HG03457 (cell line): ENCODE measurements around the gene CRHBP.
"Not testable (repeated sequence)": the region's sequence is repeated elsewhere in the genome, so short reads cannot be mapped to it uniquely, and the experiment has no call there.

ENCODE experiments used
- ATAC-seq: cut with Tn5 transposase; IDR thresholded peaks from one replicate; pipeline ENCODE4 v1.9.1; 2021; ENCODE audit warnings: moderate number of reproducible peaks; ENCODE audit not compliant: unreplicated experiment

CRHBP gene, protein sequence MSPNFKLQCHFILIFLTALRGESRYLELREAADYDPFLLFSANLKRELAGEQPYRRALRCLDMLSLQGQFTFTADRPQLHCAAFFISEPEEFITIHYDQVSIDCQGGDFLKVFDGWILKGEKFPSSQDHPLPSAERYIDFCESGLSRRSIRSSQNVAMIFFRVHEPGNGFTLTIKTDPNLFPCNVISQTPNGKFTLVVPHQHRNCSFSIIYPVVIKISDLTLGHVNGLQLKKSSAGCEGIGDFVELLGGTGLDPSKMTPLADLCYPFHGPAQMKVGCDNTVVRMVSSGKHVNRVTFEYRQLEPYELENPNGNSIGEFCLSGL

DNA sequence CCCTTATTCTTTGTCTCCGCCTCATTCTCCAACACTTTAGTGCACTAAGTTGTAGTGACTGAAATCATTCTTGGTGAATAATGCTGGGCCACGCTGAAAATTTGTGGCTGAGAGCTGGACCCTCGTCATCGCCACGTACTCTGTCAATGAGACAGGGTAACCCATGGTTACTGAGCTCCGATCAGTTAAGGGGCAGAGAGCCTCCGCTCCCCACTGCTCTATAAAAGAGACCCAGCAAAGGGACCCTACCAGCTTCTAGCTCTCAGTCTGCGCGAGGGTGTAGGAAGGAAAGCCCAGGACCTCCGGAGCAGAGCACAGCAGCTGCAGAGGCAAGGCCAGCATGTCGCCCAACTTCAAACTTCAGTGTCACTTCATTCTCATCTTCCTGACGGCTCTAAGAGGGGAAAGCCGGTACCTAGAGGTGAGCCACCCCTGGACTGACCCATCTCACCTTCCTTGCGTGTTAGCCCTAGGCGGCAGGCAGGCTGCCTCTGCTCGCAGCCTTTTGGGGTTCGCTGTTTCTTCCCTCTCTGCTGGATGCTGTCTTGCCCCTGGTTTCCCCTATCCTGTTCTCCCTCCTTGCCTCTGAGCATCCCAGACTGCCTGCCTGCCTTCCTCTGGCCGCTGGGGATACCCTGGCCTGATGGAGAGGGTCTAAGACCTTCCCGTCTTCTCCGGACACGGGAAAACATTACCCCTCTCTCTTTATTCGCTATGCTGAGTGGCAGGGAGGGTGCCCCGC is at the start of gene CRHBP:
CRHBP (plus strand) TSS at position 251 of the 742 bp plus-strand sequence; CDS start at position 341, 90 bp downstream.
- no peak for ATAC-seq

- ATAC-seq, result no peak
These were observed 44.7 kb upstream of the CRHBP start for GRCh38 chr5:76908166-76908565.

GRCh38 chr5:76910344-76910933 is 42.4 kb upstream of the CRHBP start:
- ATAC-seq, result not testable (repeated sequence)

DNA sequence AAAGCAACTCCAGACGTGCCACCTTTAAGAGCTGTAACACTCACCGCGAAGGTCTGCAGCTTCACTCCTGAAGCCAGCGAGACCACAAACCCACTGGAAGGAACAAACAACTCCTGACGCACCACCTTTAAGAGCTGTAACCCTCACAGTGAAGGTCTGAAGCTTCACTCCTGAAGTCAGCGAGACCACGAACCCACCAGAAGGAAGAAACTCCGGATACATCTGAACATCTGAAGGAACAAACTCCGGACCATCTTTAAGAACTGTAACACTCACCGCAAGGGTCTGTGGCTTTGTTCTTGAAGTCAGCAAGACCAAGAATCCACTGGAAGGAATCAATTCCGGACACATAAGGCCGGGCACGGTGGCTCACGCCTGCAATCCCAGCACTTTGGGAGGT is 38.2 kb upstream of the CRHBP start:
- ATAC-seq, result not testable (repeated sequence)

DNA sequence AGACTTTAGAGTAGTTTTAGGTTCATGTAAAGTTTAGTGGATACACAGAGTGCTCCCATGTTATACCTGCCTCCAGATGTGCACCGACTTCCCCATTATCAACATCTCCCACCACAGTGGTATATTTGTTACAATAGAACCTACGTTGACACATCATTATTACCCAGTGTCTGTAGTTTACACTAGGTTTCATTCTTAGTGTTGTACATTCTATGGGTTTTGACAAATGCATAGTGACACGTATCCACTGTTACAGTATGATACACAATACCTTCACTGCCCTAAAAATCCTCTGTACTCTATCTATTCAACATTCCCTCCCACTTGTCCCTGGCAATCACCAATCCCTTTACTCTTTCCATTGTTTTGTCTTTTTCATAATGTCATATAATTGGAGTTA is 34.3 kb upstream of the CRHBP start:
- no peak for ATAC-seq

DNA sequence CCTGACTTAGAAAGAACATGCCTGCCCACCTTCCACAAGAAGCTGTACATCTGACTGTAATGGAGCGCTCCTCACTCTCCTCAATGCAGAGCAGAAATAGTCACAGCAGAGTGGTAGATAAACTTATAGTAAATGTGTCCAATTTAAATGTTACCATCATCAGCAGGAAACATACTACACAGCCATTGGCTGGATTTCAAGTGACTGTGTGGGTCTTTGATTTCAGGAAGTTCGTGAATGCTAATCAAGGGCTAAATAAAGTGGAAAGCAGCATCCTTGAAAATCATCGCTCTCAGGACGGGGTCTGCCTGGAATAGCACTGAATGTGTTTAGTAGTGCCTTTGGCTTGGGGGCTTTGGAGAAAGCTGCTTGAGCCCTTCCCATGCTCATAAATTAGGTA is 32.4 kb upstream of the CRHBP start:
- no peak for ATAC-seq

DNA sequence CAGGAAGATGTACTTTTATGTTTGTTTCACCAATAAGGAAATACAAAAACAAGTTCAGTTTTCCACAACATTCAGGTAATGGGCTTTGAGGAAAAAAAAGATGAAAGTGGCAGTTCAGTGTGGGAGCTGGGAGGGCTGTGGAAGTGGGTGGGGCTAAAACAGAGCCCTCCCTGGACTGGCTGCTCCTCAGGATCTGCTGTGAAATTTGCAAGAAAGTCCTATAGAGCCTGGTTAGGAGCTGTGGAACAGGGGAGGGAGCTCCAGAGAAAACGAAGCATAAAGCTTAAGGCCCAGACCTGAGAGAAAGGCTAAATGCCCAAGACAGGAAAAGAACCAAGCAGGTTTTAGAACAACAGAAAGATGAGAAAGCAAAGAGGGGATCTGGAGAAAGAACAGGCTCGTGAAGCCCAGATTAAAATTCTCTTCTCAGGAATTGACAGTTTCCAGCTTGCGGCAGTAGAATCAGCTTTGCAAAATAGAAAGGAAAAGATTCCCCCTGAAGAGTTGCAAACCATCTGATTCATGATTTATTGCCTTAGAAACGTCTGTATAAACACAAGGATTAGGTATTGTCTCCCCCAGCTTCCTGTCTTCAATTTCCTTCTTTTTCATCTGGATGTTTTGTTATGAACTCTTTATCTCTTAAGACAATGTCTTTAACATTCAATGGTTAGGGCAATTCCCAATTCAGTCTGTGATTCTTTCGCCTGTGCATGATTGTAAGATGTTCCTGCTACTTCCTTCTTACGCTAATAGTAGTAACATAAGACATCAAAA is 26.3 kb upstream of the CRHBP start:
- ATAC-seq, result no peak

GRCh38 chr5:76927961-76928360 is 24.9 kb upstream of the CRHBP start:
- no peak for ATAC-seq

GRCh38 chr5:76930083-76930482 is 22.8 kb upstream of the CRHBP start:
- ATAC-seq, result no peak

DNA sequence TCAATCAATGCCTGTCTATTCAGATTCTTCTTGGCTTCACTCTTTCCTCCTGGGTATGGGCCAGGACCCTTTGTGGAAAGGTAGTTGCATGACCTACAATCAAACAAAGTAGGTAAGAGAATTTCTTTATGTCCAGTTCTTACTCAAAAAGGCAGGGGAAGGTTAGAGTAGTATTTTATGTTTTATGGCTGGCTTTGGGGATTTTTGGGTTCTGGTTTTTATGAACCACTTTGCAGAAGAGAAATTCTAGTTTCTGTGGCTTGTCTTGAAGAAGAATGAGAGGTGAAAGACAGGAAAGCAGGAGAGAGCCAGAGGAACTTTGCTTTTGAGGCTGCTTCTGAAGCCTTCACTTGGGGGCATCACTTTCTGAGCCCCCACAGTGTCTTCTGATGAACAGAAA is 14.7 kb upstream of the CRHBP start:
- no peak for ATAC-seq

- ATAC-seq, result no peak
These were observed 11.8 kb upstream of the CRHBP start for GRCh38 chr5:76941000-76941399.

DNA sequence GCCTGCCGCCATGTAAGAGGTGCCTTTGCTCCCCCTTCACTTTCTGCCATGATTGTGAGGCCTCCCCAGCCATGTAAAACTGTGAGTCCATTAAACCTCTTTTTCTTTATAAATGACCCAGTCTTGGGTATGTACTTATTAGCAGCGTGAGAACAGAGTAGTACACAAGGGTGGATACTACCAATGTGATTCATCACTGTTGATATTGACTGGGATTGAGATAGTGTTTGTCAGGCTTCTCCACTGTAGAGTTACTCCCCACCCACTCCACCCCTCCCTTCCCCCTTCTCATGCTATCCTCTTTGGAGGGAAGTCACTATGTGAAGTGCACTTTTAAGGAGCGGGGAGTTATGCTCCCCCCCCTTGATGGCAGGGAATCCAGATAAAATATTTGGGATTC is 11.4 kb upstream of the CRHBP start:
- no peak for ATAC-seq

GRCh38 chr5:76942581-76942980 is 10.3 kb upstream of the CRHBP start:
- ATAC-seq, result no peak

DNA sequence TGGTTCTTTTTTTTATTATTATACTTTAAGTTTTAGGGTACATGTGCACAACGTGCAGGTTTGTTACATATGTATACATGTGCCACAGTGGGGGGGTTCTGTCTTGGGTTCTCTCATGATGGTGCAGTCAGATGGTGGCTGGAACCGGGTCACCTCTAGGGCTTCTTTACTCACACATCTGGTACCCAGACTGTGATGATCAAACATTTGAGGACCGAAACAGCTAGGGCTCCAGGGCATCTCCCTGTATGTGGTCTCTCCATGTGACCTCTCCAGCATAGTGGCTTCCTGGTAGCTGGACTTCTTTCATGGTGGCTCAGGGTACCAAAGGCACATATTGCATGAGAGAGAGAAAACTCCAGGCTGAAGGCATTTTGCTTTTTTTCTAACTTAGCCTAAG is 9.8 kb upstream of the CRHBP start:
- no peak for ATAC-seq

DNA sequence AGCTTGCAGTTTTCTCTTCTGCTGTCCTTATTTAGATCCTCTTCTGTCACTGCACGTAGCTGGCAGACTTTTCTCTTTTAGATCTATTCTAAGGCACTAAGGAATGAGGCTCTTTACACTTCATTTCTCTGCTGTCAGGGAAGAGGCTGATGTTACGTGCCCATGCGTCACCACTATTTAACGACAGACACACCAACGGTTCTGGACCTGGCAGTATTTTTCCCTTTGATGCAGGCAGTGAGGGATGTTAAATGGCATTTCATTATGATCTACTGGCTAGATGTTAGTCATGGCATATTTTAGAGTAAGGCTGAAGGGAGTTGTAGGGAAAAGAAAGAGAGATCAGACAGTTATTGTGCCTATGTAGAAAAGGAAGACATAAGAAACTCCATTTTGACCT is 8.2 kb upstream of the CRHBP start:
- no peak for ATAC-seq

DNA sequence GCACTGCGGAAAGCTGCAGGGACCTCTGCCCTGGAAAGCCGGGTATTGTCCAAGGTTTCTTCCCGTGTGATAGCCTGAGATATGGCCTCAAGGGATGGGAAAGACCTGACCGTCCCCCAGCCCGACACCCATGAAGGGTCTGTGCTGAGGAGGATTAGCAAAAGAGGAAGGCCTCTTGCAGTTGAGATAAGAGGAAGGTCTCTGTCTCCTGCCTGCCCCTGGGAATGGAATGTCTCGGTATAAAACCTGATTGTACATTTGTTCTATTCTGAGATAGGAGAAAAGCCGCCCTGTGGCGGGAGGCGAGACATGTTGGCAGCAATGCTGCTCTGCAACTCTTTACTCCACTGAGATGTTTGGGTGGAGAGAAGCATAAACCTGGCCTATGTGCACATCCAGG is 7.6 kb upstream of the CRHBP start:
- not testable (repeated sequence) for ATAC-seq

DNA sequence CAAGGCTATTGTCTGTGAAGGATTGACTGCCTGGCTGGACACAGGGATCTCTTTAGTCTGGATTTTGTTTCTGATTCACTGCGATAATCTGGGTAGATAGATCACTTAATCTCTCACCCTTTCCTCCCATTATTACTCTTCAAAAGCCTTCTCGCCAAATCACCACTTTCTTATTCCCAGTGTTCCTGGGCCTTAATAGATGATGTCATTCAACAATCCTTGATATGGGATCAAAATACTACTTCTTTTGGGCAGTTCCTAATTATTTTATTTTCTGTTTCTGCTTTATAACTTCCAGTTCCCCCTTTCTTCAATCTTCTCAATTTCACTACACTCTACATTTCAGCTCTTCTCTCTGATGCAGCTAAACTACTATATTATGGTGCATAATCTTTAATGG is 6.8 kb upstream of the CRHBP start:
- ATAC-seq, result no peak

DNA sequence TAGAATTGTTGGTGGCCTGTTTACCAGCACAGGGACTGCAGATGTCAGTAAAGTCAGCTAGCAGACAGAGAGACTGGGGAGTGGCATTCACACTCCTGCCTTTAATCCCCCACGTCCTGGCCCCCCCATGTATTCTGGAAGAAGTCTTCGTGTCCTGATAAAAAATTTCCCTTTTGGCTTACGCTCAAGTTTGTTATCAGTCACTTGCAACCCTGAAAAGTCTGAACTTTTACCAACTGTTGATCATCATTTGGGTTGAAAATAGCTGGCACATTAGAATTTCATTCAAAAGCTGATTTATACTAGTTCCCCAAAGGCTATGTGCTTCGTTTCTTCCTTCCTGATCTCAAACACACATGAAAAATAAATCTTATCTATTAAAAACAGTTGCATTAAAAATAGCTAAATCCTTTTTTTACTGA is 5.8 kb upstream of the CRHBP start:
- ATAC-seq, result no peak

DNA sequence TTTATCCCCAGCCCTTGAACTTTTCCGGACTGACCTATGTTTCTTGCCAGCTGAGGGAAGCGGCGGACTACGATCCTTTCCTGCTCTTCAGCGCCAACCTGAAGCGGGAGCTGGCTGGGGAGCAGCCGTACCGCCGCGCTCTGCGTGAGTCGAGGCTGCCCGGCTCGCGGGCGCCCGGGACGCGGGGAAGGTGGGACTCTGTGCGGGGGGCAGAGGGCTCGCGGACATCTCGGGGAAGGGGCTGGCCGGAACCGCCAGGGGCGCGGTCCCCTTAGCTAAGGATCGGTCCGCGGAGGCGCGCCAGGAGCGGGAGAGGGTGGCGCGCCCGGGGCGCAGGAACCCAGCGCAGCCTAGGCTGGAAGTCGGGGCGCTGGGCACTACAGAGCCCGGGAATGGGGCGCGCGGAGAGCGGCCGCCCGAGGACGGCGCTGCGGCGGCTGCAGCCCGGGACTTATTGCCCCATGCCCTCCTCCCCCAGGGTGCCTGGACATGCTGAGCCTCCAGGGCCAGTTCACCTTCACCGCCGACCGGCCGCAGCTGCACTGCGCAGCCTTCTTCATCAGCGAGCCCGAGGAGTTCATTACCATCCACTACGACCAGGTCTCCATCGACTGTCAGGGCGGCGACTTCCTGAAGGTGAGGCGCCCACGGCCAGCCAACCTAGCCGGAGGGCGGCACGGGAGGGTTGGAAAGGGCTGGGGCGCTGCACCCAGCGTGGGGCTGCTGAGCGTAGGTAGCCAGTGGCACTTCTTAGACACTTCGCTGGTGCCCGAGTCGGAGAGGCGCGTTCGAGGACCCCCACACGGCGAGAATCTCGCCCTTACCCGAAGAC is 922 bp downstream of the CRHBP start:
- no peak for ATAC-seq

- ATAC-seq, result no peak
These were observed 1.5 kb downstream of the CRHBP start for GRCh38 chr5:76954383-76954763.
